Body of pancreas (tissue), 4 donors: Measurements from ENCODE around the gene GRAMD1C. TPM values are rescaled to one million over a fixed set of nuclear protein-coding genes. Genes with fewer than 3 reads are reported as not detected.

ENCODE experiments used
- ATAC-seq: fragments of 150-250 bp; one replicate; pipeline ENCODE4 v1.9.1; 2016
- DNase-seq, 4 donors: peaks; one replicate each; pipeline ENCODE4 v3.0.0-alpha.2; 2019
- H3K27ac ChIP-seq, 4 donors: fragments of 200-600 bp; sonication (generic); 1 replicate in 3 of 4; 2 replicates in 1 of 4; pipeline versions ENCODE4 v1.5.1 to v1.6.1; 2016 to 2019; ENCODE audit warnings: mild to moderate bottlenecking in 1 of 4, mixed read lengths in 1 of 4, moderate library complexity in 1 of 4
- H3K27me3 ChIP-seq, 2 donors: fragments of 200-600 bp; sonication (generic); one replicate each; pipeline ENCODE4 v1.6.0; 2016; ENCODE audit warnings: mild to moderate bottlenecking in 1 of 2
- H3K36me3 ChIP-seq, 2 donors: fragments of 200-600 bp; sonication (generic); replicated peaks in 1 of 2; 2 replicates each; pipeline ENCODE4 v1.5.1; 2016; ENCODE audit warnings: low read depth in 2 of 2; ENCODE audit not compliant: insufficient read depth in 1 of 2
- H3K4me1 ChIP-seq: fragments of 200-600 bp; sonication (generic); one replicate; pipeline ENCODE4 v1.6.0; 2016
- H3K4me3 ChIP-seq, 2 donors: fragments of 200-600 bp; sonication (generic); 1 replicate in 1 of 2; 2 replicates in 1 of 2; pipeline ENCODE4 v1.5.1; 2016 to 2019
- H3K9me3 ChIP-seq, 3 donors: fragments of 200-600 bp; sonication (generic); 1 replicate in 2 of 3; 2 replicates in 1 of 3; pipeline ENCODE4 v1.5.1; 2016
- CTCF ChIP-seq, 7 experiments: fragments of 450-650 bp in 4 of 7; fragments of 200-600 bp in 3 of 7; sonication (generic) in 3 of 7; IDR thresholded peaks; one replicate each; pipeline ENCODE4 v1.5.1; 2016 to 2019; ENCODE audit warnings: antibody characterized with exemption in 7 of 7
- POLR2A ChIP-seq, 3 donors: fragments of 450-650 bp; IDR thresholded peaks; one replicate each; pipeline ENCODE4 v1.6.1; 2016; ENCODE audit warnings: antibody characterized with exemption in 3 of 3, mild to moderate bottlenecking in 2 of 3
- WGBS, 2 donors: methylation state at CpG; one replicate each; pipeline ENCODE4 v1.1.5; 2017; 5-methylcytosine and 5-hydroxymethylcytosine counted together
- intact Hi-C: fragments of 100-400 bp; cut with DNase I; formaldehyde crosslinking; loops from one replicate; pipeline ENCODE4 v1.15.1; 2023
- total RNA-seq, 2 donors: library from RNA; depleted of rRNA; stranded (reverse); fragments of >200 nt; gene quantifications; one replicate each; pipeline ENCODE4 v1.1.0, GENCODE V29; 2016

The GRAMD1C gene
- total RNA-seq, 2 donors from 2014 or later, result 18.5 to 27.0 TPM

DNA sequence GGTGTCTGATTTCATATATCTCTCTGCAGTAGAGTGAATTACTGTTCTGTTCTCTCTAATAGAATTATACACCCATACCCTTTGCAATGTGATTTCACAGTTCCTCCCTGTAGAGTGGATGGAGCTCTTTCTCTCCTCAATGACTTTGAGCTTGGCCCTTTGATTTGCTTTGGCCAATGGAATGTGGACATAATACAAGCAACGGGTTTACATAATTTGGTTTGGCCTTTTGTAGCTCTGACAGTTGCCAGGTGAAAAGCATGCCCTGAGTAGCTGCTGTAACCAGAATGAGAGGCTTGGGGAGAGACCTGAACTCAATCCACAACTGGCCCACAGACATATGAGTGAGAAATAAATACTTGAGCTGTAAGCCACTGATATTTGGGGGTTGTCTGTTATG lies 141.3 kb downstream of the GRAMD1C start:
- no peak overlapping the region for H3K27ac ChIP-seq
- intact Hi-C loops, result no loop called here
- H3K4me3 ChIP-seq, result no peak overlapping the region
- peaks cover 2 to 4% of the 10 kb centered on the region in 2 donors for H3K36me3 ChIP-seq
- no peaks in the 10 kb centered on the region for H3K4me1 ChIP-seq
- DNase-seq, result no peak
- H3K27me3 ChIP-seq, result no peaks in the 10 kb centered on the region
- 67 to 86% methylated on average over 1 of the region's 1 CpG for WGBS, 2 donors
- no peak for ATAC-seq
- H3K9me3 ChIP-seq, result no peaks in the 10 kb centered on the region
- TF ChIP-seq CTCF (IDR thresholded peaks at IDR 0.05) (no peak), POLR2A (IDR thresholded peaks at IDR 0.05) (no peak)

GRCh38 chr3:113981803-113982202 lies 143.2 kb downstream of the GRAMD1C start:
- no peaks in the 10 kb centered on the region for H3K4me1 ChIP-seq
- H3K9me3 ChIP-seq, result no peaks in the 10 kb centered on the region
- peaks cover 2 to 4% of the 10 kb centered on the region in 2 donors for H3K36me3 ChIP-seq
- no peak for ATAC-seq
- no peak for TF ChIP-seq POLR2A (IDR thresholded peaks at IDR 0.05)
- TF ChIP-seq CTCF (IDR thresholded peaks at IDR 0.05), result no peak
- no peak for DNase-seq
- H3K27ac ChIP-seq, result no peak overlapping the region
- intact Hi-C loops, result no loop called here
- no peak overlapping the region for H3K4me3 ChIP-seq
- no peaks in the 10 kb centered on the region for H3K27me3 ChIP-seq

DNA sequence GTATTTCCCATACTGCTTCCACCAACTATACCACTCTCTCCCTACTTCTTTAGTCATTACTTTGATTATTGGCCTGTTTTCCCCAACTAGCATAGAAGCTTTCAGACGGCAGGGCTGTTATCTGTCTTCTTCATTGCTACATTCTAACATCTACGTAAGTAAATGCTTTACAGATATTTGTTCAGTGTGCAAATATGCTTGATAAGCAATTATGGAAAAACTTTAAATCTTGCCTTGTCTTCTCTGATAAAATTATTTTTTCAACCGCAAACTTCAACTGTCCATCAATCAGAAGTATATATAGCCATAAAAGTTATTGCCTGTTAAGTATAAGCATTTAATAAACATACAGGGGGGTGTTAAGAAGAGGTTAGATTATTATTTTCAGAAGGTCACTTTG lies 145.0 kb downstream of the GRAMD1C start:
- TF ChIP-seq POLR2A (IDR thresholded peaks at IDR 0.05) (no peak), CTCF (IDR thresholded peaks at IDR 0.05) (no peak)
- 47 to 58% methylated on average over 3 of the region's 3 CpGs for WGBS, 2 donors
- no peak overlapping the region for H3K4me3 ChIP-seq
- H3K9me3 ChIP-seq, result no peaks in the 10 kb centered on the region
- intact Hi-C loops, result no loop called here
- no peaks in the 10 kb centered on the region for H3K27me3 ChIP-seq
- no peak for ATAC-seq
- H3K4me1 ChIP-seq, result no peaks in the 10 kb centered on the region
- no peak for DNase-seq
- no peaks in the 10 kb centered on the region for H3K36me3 ChIP-seq
- no peak overlapping the region for H3K27ac ChIP-seq

- no peaks in the 10 kb centered on the region for H3K9me3 ChIP-seq
- DNase-seq (no peak), ATAC-seq (no peak)
- no peaks in the 10 kb centered on the region for H3K27me3 ChIP-seq
- H3K4me3 ChIP-seq, result no peak overlapping the region
- H3K36me3 ChIP-seq, result no peaks in the 10 kb centered on the region
- H3K27ac ChIP-seq, result no peak overlapping the region
- TF ChIP-seq POLR2A (IDR thresholded peaks at IDR 0.05) (no peak), CTCF (IDR thresholded peaks at IDR 0.05) (no peak)
- WGBS, 2 donors, result 69 to 72% methylated on average over 4 of the region's 4 CpGs
- no peaks in the 10 kb centered on the region for H3K4me1 ChIP-seq
- intact Hi-C loops, result no loop called here
Observed at GRCh38 chr3:113985541-113985940, 147.0 kb downstream of the GRAMD1C start.

Other genes starting within 250 kb of the GRAMD1C start
- 10 to 100 TPM; 10.5 to 13.2 TPM for gene USF3, start 142.1 kb upstream of the GRAMD1C start, total RNA-seq
- gene NAA50, start 92.5 kb upstream of the GRAMD1C start, total RNA-seq, result 10 to 100 TPM; 32.2 to 93.6 TPM
- 10 to 100 TPM; 25.4 to 31.3 TPM for gene ATP6V1A, start 91.8 kb upstream of the GRAMD1C start, total RNA-seq
- gene ZDHHC23, start 109.2 kb downstream of the GRAMD1C start, total RNA-seq, result 1 to 10 TPM; 5.6 to 7.0 TPM
- gene CCDC191, start 217.7 kb downstream of the GRAMD1C start, total RNA-seq, result 10 to 100 TPM in 1 of 2 donors, 1 to 10 TPM in 1; 5.4 to 11.9 TPM
- 10 to 100 TPM; 10.6 to 15.8 TPM for gene QTRT2, start 217.9 kb downstream of the GRAMD1C start, total RNA-seq